GF-D8 (cell line): Measurements from ENCODE around the gene TBX18.

ENCODE experiments used
- DNase-seq: peaks from one replicate; lab custom pipeline; 2025; lab: John Stamatoyannopoulos, UW

The TBX18 gene

GRCh38 chr6:84748376-84748775, 16.0 kb downstream of the TBX18 start:
- no peak for DNase-seq

- no peak for DNase-seq
Measured at GRCh38 chr6:84743616-84744015, 20.8 kb downstream of the TBX18 start.

- DNase-seq: no peak
Measured at GRCh38 chr6:84740385-84740784, 24.0 kb downstream of the TBX18 start.

GRCh38 chr6:84739866-84740208, 24.6 kb downstream of the TBX18 start:
- no peak for DNase-seq

GRCh38 chr6:84738996-84739865, 25.2 kb downstream of the TBX18 start:
- no peak for DNase-seq

GRCh38 chr6:84733889-84734288, 30.5 kb downstream of the TBX18 start:
- no peak for DNase-seq

GRCh38 chr6:84731901-84732300, 32.5 kb downstream of the TBX18 start:
- no peak for DNase-seq

- DNase-seq: no peak
Measured at GRCh38 chr6:84731401-84731800, 33.0 kb downstream of the TBX18 start.

GRCh38 chr6:84728602-84729001, 35.8 kb downstream of the TBX18 start:
- no peak for DNase-seq

GRCh38 chr6:84719152-84719551, 45.2 kb downstream of the TBX18 start:
- DNase-seq: no peak

GRCh38 chr6:84718038-84718955, 46.1 kb downstream of the TBX18 start:
- DNase-seq: no peak

GRCh38 chr6:84709121-84709520, 55.3 kb downstream of the TBX18 start:
- no peak for DNase-seq

GRCh38 chr6:84707171-84707570, 57.2 kb downstream of the TBX18 start:
- DNase-seq: no peak

GRCh38 chr6:84696166-84696565, 68.2 kb downstream of the TBX18 start:
- DNase-seq: no peak

GRCh38 chr6:84691978-84692623, 72.3 kb downstream of the TBX18 start:
- no peak for DNase-seq

- no peak for DNase-seq
Measured at GRCh38 chr6:84688141-84688873, 76.1 kb downstream of the TBX18 start.

GRCh38 chr6:84687431-84687830, 77.0 kb downstream of the TBX18 start:
- no peak for DNase-seq

- DNase-seq: no peak
Measured at GRCh38 chr6:84685983-84686584, 78.3 kb downstream of the TBX18 start.

- no peak for DNase-seq
Measured at GRCh38 chr6:84681693-84682326, 82.6 kb downstream of the TBX18 start.

GRCh38 chr6:84675651-84676050, 88.7 kb downstream of the TBX18 start:
- no peak for DNase-seq

- no peak for DNase-seq
Measured at GRCh38 chr6:84674395-84674794, 90.0 kb downstream of the TBX18 start.
